MCF 10A (cell line): ENCODE results near the gene TPSD1. TPM values are rescaled to one million over a fixed set of nuclear protein-coding genes. Genes with fewer than 3 reads are reported as not detected.

ENCODE experiments used
- BruUV-seq: library from RNA; stranded (reverse); fragments of 400-500 nt; replicated peaks from 2 replicates; lab custom pipeline; 2021; lab: Mats Ljungman, UMichigan
- CTCF ChIA-PET: fragments of 300-600 bp; sonication (Branson Sonifier 250); formaldehyde crosslinking; extraction: SDS; loops from one replicate; lab custom pipeline; 2021; ENCODE audit warnings: antibody characterized with exemption, inconsistent platforms; lab: Yijun Ruan, JAX
- POLR2A ChIA-PET: fragments of 300-600, 350-650 bp; sonication (Branson Sonifier 250); formaldehyde crosslinking; extraction: SDS; loops from one replicate; lab custom pipeline; 2020; ENCODE audit warnings: antibody characterized with exemption, inconsistent platforms; lab: Yijun Ruan, JAX
- DNase-seq: peaks from one replicate; pipeline ENCODE4 v3.0.0-alpha.2; 2018; ENCODE audit not compliant: unreplicated experiment
- H3K27ac Mint-ChIP-seq: one replicate; pipeline ENCODE4 v1.8.0; 2022; ENCODE audit warnings: mild to moderate bottlenecking, low read depth, mixed read lengths; ENCODE audit not compliant: unreplicated experiment
- H3K27me3 Mint-ChIP-seq: one replicate; pipeline ENCODE4 v1.8.0; 2022; ENCODE audit warnings: mixed read lengths; ENCODE audit not compliant: insufficient read depth, unreplicated experiment
- H3K36me3 Mint-ChIP-seq: one replicate; pipeline ENCODE4 v1.8.0; 2022; ENCODE audit warnings: mild to moderate bottlenecking, moderate library complexity, mixed read lengths; ENCODE audit not compliant: insufficient read depth, unreplicated experiment
- H3K4me1 Mint-ChIP-seq: one replicate; pipeline ENCODE4 v1.8.0; 2022; ENCODE audit warnings: mixed read lengths; ENCODE audit not compliant: insufficient read depth, unreplicated experiment
- H3K4me3 Mint-ChIP-seq: one replicate; pipeline ENCODE4 v1.8.0; 2022; ENCODE audit warnings: mild to moderate bottlenecking, moderate library complexity, mixed read lengths; ENCODE audit not compliant: unreplicated experiment
- H3K9me3 Mint-ChIP-seq: one replicate; pipeline ENCODE4 v1.8.0; 2022; ENCODE audit warnings: mixed read lengths; ENCODE audit not compliant: unreplicated experiment
- CTCF ChIP-seq: fragments of 200-600 bp; IDR thresholded peaks from one replicate; pipeline ENCODE4 v1.8.0; 2022; ENCODE audit warnings: antibody characterized with exemption, mild to moderate bottlenecking; ENCODE audit not compliant: unreplicated experiment
- intact Hi-C: fragments of 100-400 bp; cut with micrococcal nuclease; formaldehyde crosslinking; loops from 2 replicates; pipeline ENCODE4 v1.14.1; 2022
- total RNA-seq: library from RNA; stranded (reverse); gene quantifications from 2 replicates; pipeline ENCODE4 v1.2.3, GENCODE V29; 2022

The TPSD1 gene
- total RNA-seq, 1 experiment from 2014 or later: not detected

- no peaks in the 10 kb centered on the region for H3K9me3 Mint-ChIP-seq
- H3K27me3 Mint-ChIP-seq: peaks cover 40% of the 10 kb centered on the region
- no peak overlapping the region for H3K4me3 Mint-ChIP-seq
- H3K4me1 Mint-ChIP-seq: no peaks in the 10 kb centered on the region
- intact Hi-C loops: no loop called here
- no peak for DNase-seq
- BruUV-seq: no TSS peak
- CTCF ChIA-PET: no interaction called here
- POLR2A ChIA-PET: no interaction called here
- H3K36me3 Mint-ChIP-seq: no peaks in the 10 kb centered on the region
- TF ChIP-seq CTCF: no peak
- H3K27ac Mint-ChIP-seq: no peak overlapping the region
Measured at GRCh38 chr16:1274767-1275166, 18.9 kb downstream of the TPSD1 start.

- Mint-ChIP-seq H3K9me3 (no peaks in the 10 kb centered on the region), H3K27ac (no peak overlapping the region), H3K36me3 (no peaks in the 10 kb centered on the region), H3K4me3 (no peak overlapping the region), H3K4me1 (no peaks in the 10 kb centered on the region), H3K27me3 (peaks cover 40% of the 10 kb centered on the region)
- DNase-seq: no peak
- POLR2A ChIA-PET: no interaction called here
- intact Hi-C loops: no loop called here
- no peak for TF ChIP-seq CTCF
- no TSS peak for BruUV-seq
- CTCF ChIA-PET: interaction anchor here (0.6 kb wide), 1 partner anchor 70 kb away, joined by 3 read pairs; no protein-coding TSS in a partner anchor
Measured at GRCh38 chr16:1275791-1276579, 20.1 kb downstream of the TPSD1 start.

GRCh38 chr16:1276580-1276878 is 20.7 kb downstream of the TPSD1 start:
- H3K36me3 Mint-ChIP-seq: no peaks in the 10 kb centered on the region
- DNase-seq: no peak

More at GRCh38 chr16:1276580-1276878, 20.7 kb downstream of the TPSD1 start:
- H3K4me3 Mint-ChIP-seq: no peak overlapping the region
- ChIA-PET POLR2A (no interaction called here), CTCF (interaction anchor here (0.6 to 1.1 kb wide), 2 partner anchors 24 to 69 kb away, joined by 3 read pairs; no protein-coding TSS in a partner anchor)
- no peak overlapping the region for H3K27ac Mint-ChIP-seq
- no peak for TF ChIP-seq CTCF
- no peaks in the 10 kb centered on the region for H3K4me1 Mint-ChIP-seq
- intact Hi-C loops: no loop called here
- no peaks in the 10 kb centered on the region for H3K9me3 Mint-ChIP-seq
- peaks cover 40% of the 10 kb centered on the region for H3K27me3 Mint-ChIP-seq
- no TSS peak for BruUV-seq
